OCI-LY1 (cell line): Measurements from ENCODE around the gene PDF.

Experiments used
- H2AFZ ChIP-seq: fragments of 200-600 bp; sonication (generic), shearing (Covaris generic); 2 replicates; pipeline ENCODE4 v1.6.0; 2014; ENCODE audit warnings: antibody characterized with exemption, mild to moderate bottlenecking, low read length
- H3F3A ChIP-seq: fragments of 200-600 bp; sonication (generic), shearing (Covaris generic); 2 replicates; pipeline ENCODE4 v1.6.0; 2014; ENCODE audit warnings: mild to moderate bottlenecking, antibody characterized with exemption, low read length, moderate library complexity; ENCODE audit not compliant: insufficient read depth
- H3K27ac ChIP-seq: fragments of 200-600 bp; sonication (generic); 2 replicates; pipeline ENCODE4 v1.5.1; 2014; ENCODE audit warnings: low read length, mixed run types, mild to moderate bottlenecking, low read depth; ENCODE audit not compliant: poor library complexity, severe bottlenecking
- H3K27me3 ChIP-seq: fragments of 200-600 bp; sonication (generic); 2 replicates; pipeline ENCODE4 v1.6.0; 2014; ENCODE audit warnings: antibody characterized with exemption, mild to moderate bottlenecking, low read length, moderate library complexity; ENCODE audit not compliant: insufficient read depth
- H3K36me3 ChIP-seq: fragments of 200-600 bp; sonication (generic); 2 replicates; pipeline ENCODE4 v1.6.1; 2014; ENCODE audit warnings: mild to moderate bottlenecking, antibody characterized with exemption, low read length, moderate library complexity, mixed read lengths; ENCODE audit not compliant: insufficient read depth
- H3K4me1 ChIP-seq: fragments of 200-600 bp; sonication (generic); 2 replicates; pipeline ENCODE4 v1.5.1; 2014; ENCODE audit warnings: mild to moderate bottlenecking, low read length, moderate library complexity; ENCODE audit not compliant: insufficient read depth, severe bottlenecking
- H3K4me2 ChIP-seq: fragments of 200-600 bp; sonication (generic), shearing (Covaris generic); 2 replicates; pipeline ENCODE4 v1.6.1; 2014; ENCODE audit warnings: low read length
- H3K4me3 ChIP-seq: fragments of 200-600 bp; sonication (generic); 2 replicates; pipeline ENCODE4 v1.5.1; 2014; ENCODE audit warnings: low read length, low read depth, mild to moderate bottlenecking, mixed read lengths; ENCODE audit not compliant: poor library complexity, severe bottlenecking
- H3K79me2 ChIP-seq: fragments of 200-600 bp; shearing (Covaris generic); 2 replicates; pipeline ENCODE4 v1.6.1; 2016; ENCODE audit warnings: mixed run types, low read length, mixed read lengths; ENCODE audit not compliant: insufficient read depth
- H3K9ac ChIP-seq: fragments of 200-600 bp; sonication (generic), shearing (Covaris generic); 2 replicates; pipeline ENCODE4 v1.6.1; 2014; ENCODE audit warnings: mild to moderate bottlenecking, low read length, mixed read lengths
- H3K9me2 ChIP-seq: fragments of 200-600 bp; sonication (generic), shearing (Covaris generic); 2 replicates; pipeline ENCODE4 v1.6.1; 2014; ENCODE audit warnings: low read depth, mild to moderate bottlenecking, low read length, mixed read lengths
- H3K9me3 ChIP-seq: fragments of 200-600 bp; shearing (Covaris generic); 2 replicates; pipeline ENCODE4 v1.6.1; 2014; ENCODE audit warnings: low read length, mixed read lengths
- H4K20me1 ChIP-seq: fragments of 200-600 bp; sonication (generic), shearing (Covaris generic); 2 replicates; pipeline ENCODE4 v1.6.0; 2016; ENCODE audit warnings: mild to moderate bottlenecking, low read length; ENCODE audit not compliant: insufficient read depth
- EZH2 ChIP-seq: fragments of 200-600 bp; sonication (generic), shearing (Covaris generic); IDR thresholded peaks from 2 replicates; pipeline ENCODE4 v1.8.0; 2017; ENCODE audit warnings: borderline replicate concordance, mixed run types, mild to moderate bottlenecking, antibody characterized with exemption, low read length, moderate library complexity, mixed read lengths
- TF ChIP-seq, protein P1 (sequence below): fragments of 200-600 bp; sonication (generic), shearing (Covaris generic); IDR thresholded peaks from 2 replicates; pipeline ENCODE4 v1.5.1; 2017; ENCODE audit warnings: mild to moderate bottlenecking, antibody characterized with exemption, low read length, moderate library complexity, mixed read lengths

Gene PDF

DNA sequence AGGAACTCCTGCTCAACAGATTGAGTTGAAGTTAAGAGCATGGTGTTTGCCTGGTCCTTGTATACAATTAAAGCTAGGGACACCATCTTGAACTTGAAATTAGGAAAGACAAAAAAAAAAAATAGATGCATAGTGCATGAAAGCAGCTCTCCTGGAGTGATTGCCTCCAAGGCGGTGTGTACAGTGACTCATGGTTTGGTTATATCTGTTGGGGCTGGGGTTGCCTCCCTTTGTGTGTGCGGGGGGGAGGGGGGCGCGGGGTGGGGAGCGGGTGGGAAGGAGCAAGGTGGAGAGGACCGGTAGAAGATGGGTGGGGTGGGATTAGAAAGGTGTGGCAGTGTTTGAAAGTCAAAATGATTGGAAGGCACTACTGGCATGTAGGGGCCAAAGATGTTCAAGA, 17.8 kb upstream of the PDF start:
- Histone ChIP-seq H4K20me1 (no peaks in the 10 kb centered on the region), H2AFZ (no peak overlapping the region), H3K4me2 (no peak overlapping the region), H3K4me3 (no peak overlapping the region), H3K9ac (no peak overlapping the region), H3K27ac (no peak overlapping the region), H3K9me3 (no peaks in the 10 kb centered on the region), H3K27me3 (no peaks in the 10 kb centered on the region), H3K9me2 (no peaks in the 10 kb centered on the region), H3K36me3 (peaks cover 21% of the 10 kb centered on the region), H3K79me2 (no peaks in the 10 kb centered on the region), H3K4me1 (no peaks in the 10 kb centered on the region), H3F3A (no peaks in the 10 kb centered on the region)
- TF ChIP-seq EZH2 = no peak
- TF ChIP-seq, protein P1, sequence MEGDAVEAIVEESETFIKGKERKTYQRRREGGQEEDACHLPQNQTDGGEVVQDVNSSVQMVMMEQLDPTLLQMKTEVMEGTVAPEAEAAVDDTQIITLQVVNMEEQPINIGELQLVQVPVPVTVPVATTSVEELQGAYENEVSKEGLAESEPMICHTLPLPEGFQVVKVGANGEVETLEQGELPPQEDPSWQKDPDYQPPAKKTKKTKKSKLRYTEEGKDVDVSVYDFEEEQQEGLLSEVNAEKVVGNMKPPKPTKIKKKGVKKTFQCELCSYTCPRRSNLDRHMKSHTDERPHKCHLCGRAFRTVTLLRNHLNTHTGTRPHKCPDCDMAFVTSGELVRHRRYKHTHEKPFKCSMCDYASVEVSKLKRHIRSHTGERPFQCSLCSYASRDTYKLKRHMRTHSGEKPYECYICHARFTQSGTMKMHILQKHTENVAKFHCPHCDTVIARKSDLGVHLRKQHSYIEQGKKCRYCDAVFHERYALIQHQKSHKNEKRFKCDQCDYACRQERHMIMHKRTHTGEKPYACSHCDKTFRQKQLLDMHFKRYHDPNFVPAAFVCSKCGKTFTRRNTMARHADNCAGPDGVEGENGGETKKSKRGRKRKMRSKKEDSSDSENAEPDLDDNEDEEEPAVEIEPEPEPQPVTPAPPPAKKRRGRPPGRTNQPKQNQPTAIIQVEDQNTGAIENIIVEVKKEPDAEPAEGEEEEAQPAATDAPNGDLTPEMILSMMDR = no peak

DNA sequence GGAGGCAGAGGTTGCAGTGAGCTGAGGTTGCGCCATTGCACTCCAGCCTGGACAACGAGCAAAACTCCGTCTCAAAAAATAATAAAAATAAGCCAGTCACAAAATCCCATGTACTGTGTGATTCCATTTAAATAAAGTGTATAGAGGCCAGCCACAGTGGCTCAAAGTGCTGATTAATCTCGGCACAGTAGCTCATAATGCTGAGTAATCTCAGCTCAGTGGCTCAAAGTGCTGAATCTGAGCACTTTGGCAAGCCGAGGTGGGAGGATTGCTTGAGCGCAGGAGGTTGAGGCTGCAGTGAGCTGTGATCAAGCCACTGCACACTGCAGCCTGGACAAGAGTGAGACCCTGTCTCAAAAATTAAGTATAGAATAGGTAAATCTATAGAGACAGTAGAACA, 16.3 kb upstream of the PDF start:
- TF ChIP-seq EZH2 = no peak
- TF ChIP-seq, protein P1 = no peak
- Histone ChIP-seq H3K9me2 (no peaks in the 10 kb centered on the region), H4K20me1 (no peaks in the 10 kb centered on the region), H3K9ac (no peak overlapping the region), H3K9me3 (no peaks in the 10 kb centered on the region), H3K79me2 (no peaks in the 10 kb centered on the region), H3K4me3 (no peak overlapping the region), H3K4me2 (no peak overlapping the region), H3F3A (no peaks in the 10 kb centered on the region), H3K27ac (no peak overlapping the region), H3K4me1 (no peaks in the 10 kb centered on the region), H2AFZ (no peak overlapping the region), H3K27me3 (no peaks in the 10 kb centered on the region), H3K36me3 (peaks cover 30% of the 10 kb centered on the region)

DNA sequence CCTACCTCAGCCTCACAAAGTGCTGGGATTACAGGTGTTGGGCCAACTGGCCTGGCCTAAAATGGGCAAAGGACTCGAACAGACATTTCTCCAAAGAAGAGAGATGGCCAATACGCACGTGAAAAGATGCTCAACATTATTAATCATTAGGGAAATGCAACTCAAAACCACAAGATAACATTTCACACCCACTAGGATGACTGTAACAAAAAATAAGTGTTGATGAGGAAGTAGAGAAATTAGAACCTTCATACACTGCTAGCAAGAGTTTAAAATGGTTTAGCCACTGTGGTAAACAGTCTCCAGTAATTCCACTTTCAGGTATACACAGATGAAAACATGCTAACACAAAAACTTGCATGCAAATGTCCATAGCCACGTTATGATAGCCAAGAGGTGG, 15.5 kb upstream of the PDF start:
- Histone ChIP-seq H3K4me1 (peaks cover 6% of the 10 kb centered on the region), H3K27me3 (no peaks in the 10 kb centered on the region), H3K36me3 (peaks cover 38% of the 10 kb centered on the region), H3K9me2 (no peaks in the 10 kb centered on the region), H3K79me2 (peaks cover 6% of the 10 kb centered on the region; the same call in 1 of the 2 replicates), H3K4me3 (no peak overlapping the region), H2AFZ (no peak overlapping the region), H3K4me2 (no peak overlapping the region), H3F3A (no peaks in the 10 kb centered on the region), H3K9ac (no peak overlapping the region), H4K20me1 (no peaks in the 10 kb centered on the region), H3K27ac (no peak overlapping the region), H3K9me3 (no peaks in the 10 kb centered on the region)
- TF ChIP-seq EZH2 = no peak
- TF ChIP-seq, protein P1 = no peak
